ENCODE results near the gene LOXL3. TPM values are rescaled to one million over a fixed set of nuclear protein-coding genes. Genes with fewer than 3 reads are reported as not detected.

LOXL3 gene
- total RNA-seq, 4 donors from 2014 or later: 5.0 to 16.2 (median 13.5) TPM

DNA sequence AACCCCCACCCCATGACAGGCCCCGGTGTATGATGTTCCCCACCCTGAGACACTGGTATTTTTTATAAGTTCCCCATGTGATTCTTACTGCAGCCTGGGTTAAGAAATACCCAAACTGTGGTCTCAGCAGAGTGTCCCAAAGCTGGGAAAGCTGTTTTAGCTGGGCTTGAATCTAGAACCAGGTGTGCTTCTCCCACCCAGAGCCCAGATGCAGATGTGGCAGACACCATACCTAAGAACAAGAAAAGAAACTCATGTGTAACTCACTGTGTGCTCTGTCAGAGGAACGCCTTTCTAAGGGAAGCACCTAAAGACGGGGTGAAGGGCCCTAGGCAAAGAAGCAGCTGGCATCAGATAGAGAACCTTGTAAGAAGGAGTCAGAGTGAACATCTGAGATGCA, 24.7 kb upstream of the LOXL3 start:
- DNase-seq (ENCODE audit: low spot score in 2 of 2): no peak
- no peak for TF ChIP-seq EP300 (IDR thresholded peaks at IDR 0.05)
- no peak for TF ChIP-seq POLR2A (IDR thresholded peaks at IDR 0.05)
- TF ChIP-seq, protein P1, sequence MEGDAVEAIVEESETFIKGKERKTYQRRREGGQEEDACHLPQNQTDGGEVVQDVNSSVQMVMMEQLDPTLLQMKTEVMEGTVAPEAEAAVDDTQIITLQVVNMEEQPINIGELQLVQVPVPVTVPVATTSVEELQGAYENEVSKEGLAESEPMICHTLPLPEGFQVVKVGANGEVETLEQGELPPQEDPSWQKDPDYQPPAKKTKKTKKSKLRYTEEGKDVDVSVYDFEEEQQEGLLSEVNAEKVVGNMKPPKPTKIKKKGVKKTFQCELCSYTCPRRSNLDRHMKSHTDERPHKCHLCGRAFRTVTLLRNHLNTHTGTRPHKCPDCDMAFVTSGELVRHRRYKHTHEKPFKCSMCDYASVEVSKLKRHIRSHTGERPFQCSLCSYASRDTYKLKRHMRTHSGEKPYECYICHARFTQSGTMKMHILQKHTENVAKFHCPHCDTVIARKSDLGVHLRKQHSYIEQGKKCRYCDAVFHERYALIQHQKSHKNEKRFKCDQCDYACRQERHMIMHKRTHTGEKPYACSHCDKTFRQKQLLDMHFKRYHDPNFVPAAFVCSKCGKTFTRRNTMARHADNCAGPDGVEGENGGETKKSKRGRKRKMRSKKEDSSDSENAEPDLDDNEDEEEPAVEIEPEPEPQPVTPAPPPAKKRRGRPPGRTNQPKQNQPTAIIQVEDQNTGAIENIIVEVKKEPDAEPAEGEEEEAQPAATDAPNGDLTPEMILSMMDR (IDR thresholded peaks at IDR 0.05): no peak

DNA sequence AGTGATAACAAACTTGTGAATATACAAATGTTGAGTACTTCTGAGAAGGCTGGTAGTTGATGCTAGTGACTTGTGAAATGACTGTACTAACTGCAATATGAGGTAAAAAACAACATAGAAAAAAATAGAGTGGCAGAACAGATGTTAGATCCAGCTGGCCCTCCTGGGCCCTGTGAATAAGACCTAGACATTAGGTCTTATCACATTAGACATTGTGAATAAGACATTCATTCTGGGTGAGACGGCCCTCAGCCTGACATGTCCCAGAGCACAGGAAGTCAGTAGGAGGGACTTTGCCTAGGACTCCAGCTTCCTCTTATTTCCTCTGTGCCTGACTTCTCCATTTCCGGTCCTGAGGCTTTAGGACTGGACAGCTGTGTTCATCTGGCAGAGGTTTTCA, 23.7 kb upstream of the LOXL3 start:
- Histone ChIP-seq H3K27me3 (no peaks in the 10 kb centered on the region), H3K9me3 (no peaks in the 10 kb centered on the region), H3K27ac (peak overlapping the region in 2 of 4 donors; percentile 57 to 73)

More for the DNA sequence above, 24.7 kb upstream of the LOXL3 start:
- no peaks in the 10 kb centered on the region for H3K9me3 ChIP-seq
- no peak overlapping the region for H3K4me3 ChIP-seq
- peak overlapping the region in 1 of 4 donors; percentile 50 for H3K27ac ChIP-seq
- no peaks in the 10 kb centered on the region for H3K36me3 ChIP-seq
- no peaks in the 10 kb centered on the region for H3K27me3 ChIP-seq
- 82 to 86% methylated on average over 3 of the region's 3 CpGs for WGBS, 2 donors
- peaks cover 0 to 14% (median 5%) of the 10 kb centered on the region in 4 donors for H3K4me1 ChIP-seq

DNA sequence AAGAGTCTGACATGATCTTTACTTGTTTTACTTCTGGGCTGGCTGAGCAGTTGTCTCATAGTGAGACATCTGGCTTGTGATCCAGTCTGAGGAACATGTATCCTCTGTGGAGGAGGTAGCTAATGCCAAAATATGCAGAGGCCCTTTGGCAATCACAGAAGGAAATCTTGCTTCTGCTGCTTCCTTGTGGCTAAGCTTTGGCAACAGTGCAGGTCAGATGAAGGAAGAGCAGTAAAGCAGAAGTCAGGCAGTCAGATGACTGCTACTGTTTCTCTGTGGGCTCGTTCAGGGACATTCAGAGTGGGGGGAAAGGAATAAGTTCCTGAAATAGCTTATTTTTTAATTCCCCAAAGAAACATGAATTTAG, 23.1 kb upstream of the LOXL3 start:
- peak in 1 of 2 donors; percentile 90 for TF ChIP-seq EP300 (IDR thresholded peaks at IDR 0.05)
- TF ChIP-seq POLR2A (IDR thresholded peaks at IDR 0.05): no peak
- TF ChIP-seq, protein P1 (IDR thresholded peaks at IDR 0.05): no peak
- H3K27ac ChIP-seq: peak overlapping the region in 3 of 4 donors; percentile 5 to 73 (median 72)

More for the DNA sequence above, 23.7 kb upstream of the LOXL3 start:
- Histone ChIP-seq H3K4me3 (no peak overlapping the region), H3K4me1 (peaks cover 0 to 6% (median 2%) of the 10 kb centered on the region in 4 donors), H3K36me3 (no peaks in the 10 kb centered on the region)
- no peak for DNase-seq (ENCODE audit: low spot score in 2 of 2)
- TF ChIP-seq EP300 (IDR thresholded peaks at IDR 0.05): no peak
- TF ChIP-seq, protein P1 (IDR thresholded peaks at IDR 0.05): no peak
- TF ChIP-seq POLR2A (IDR thresholded peaks at IDR 0.05): no peak
- WGBS, 2 donors: 28 to 32% methylated on average over 2 of the region's 2 CpGs

DNA sequence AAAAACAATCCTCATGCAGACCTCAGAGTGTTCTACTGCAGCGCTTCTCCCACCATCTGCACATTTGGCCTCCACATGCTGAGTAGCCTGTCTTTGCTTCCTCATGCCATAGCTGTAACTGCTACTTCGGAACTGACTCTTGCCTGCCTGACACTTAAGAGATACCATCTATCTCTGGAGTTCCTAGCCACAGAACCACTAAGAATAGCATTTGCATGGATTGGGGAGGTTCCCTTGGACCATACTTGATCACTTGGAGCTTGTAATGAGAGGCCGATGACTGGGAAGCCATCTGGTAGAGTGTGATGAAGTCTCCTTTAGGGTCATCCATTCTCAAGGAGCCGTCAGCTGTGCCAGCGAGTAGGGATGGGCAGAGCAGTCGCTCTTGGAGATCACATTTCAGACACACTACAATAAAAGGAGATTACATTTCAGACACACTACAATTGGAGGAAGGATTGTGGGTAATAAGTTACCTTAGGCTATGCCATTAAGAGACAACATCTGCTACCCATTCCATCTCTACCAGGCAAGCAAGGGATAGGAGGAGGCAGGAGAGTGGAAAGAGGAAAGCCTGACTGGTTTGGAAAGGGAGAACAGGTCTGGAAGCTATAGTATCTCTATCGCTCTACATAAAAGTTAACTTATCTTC, 22.6 kb upstream of the LOXL3 start:
- no peaks in the 10 kb centered on the region for H3K9me3 ChIP-seq
- H3K27me3 ChIP-seq: no peaks in the 10 kb centered on the region
- WGBS, 2 donors: 74 to 83% methylated on average over 7 of the region's 7 CpGs
- TF ChIP-seq POLR2A (IDR thresholded peaks at IDR 0.05) (no peak), EP300 (IDR thresholded peaks at IDR 0.05) (no peak)
- TF ChIP-seq, protein P1 (IDR thresholded peaks at IDR 0.05): no peak
- H3K4me3 ChIP-seq: no peak overlapping the region
- H3K27ac ChIP-seq: peak overlapping the region in 3 of 4 donors; percentile 5 to 73 (median 72)
- peaks cover 0 to 6% (median 2%) of the 10 kb centered on the region in 4 donors for H3K4me1 ChIP-seq
- DNase-seq (ENCODE audit: low spot score in 2 of 2): no peak
- H3K36me3 ChIP-seq: no peaks in the 10 kb centered on the region

More for the DNA sequence above, 23.1 kb upstream of the LOXL3 start:
- H3K27me3 ChIP-seq: no peaks in the 10 kb centered on the region
- H3K9me3 ChIP-seq: no peaks in the 10 kb centered on the region
- H3K36me3 ChIP-seq: no peaks in the 10 kb centered on the region
- peaks cover 0 to 6% (median 2%) of the 10 kb centered on the region in 4 donors for H3K4me1 ChIP-seq
- 20 to 23% methylated on average over 1 of the region's 1 CpG for WGBS, 2 donors
- peak in 1 of 2 donors; percentile 76 for DNase-seq (ENCODE audit: low spot score in 2 of 2)
- no peak overlapping the region for H3K4me3 ChIP-seq

DNA sequence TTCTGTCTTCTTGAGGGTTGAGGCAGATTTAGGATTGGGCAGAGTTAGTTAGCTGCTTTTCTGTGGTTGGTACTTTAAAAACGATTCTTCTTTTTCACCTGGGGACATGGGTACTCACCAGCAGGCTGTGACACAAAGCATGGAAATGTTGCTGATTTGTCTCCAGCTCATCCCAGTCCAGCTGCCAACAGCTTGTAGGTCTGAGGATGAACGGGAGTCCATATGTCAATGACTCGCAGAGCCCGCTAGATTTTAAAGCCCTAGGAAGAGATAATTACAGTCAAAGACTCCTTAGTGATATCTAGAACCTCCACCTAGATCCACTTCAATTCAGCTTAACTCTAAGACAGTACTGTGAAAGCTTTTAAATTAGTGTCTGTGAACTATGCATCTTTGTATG, 21.6 kb upstream of the LOXL3 start:
- WGBS, 2 donors: 80 to 90% methylated on average over 4 of the region's 4 CpGs
- DNase-seq (ENCODE audit: low spot score in 2 of 2): no peak
- Histone ChIP-seq H3K27me3 (no peaks in the 10 kb centered on the region), H3K4me1 (peaks cover 0 to 6% (median 2%) of the 10 kb centered on the region in 4 donors), H3K27ac (peak overlapping the region in 1 of 4 donors; percentile 73), H3K36me3 (no peaks in the 10 kb centered on the region), H3K9me3 (no peaks in the 10 kb centered on the region), H3K4me3 (no peak overlapping the region)
- no peak for TF ChIP-seq POLR2A (IDR thresholded peaks at IDR 0.05)
- TF ChIP-seq EP300 (IDR thresholded peaks at IDR 0.05): no peak
- TF ChIP-seq, protein P1 (IDR thresholded peaks at IDR 0.05): no peak

Data from tibial nerve (tissue), 4 donors.